Activated naive CD4-positive, alpha-beta T cell treated with anti-CD3 and anti-CD28 coated beads for 36 hours (primary cell): ENCODE data around the gene ANKRD13B. TPM values are rescaled to one million over a fixed set of nuclear protein-coding genes. Genes with fewer than 3 reads are reported as not detected.

Experiments used
- total RNA-seq, 2 experiments: library from RNA; stranded (reverse); gene quantifications; one replicate each; pipeline ENCODE4 v1.2.3, GENCODE V29; 2021

ANKRD13B gene
- total RNA-seq, 2 experiments from 2014 or later: 14.1 to 14.6 TPM

Other genes with a start within 250 kb of the ANKRD13B start
- 10 to 100 TPM; 21.8 to 21.9 TPM for gene TAOK1, start 202.8 kb upstream of the ANKRD13B start, total RNA-seq
- 1 to 10 TPM; 3.7 to 4.0 TPM for gene ABHD15, start 26.1 kb upstream of the ANKRD13B start, total RNA-seq
- gene TP53I13, start 24.4 kb upstream of the ANKRD13B start, total RNA-seq: 10 to 100 TPM; 30.9 to 37.2 TPM
- 10 to 100 TPM; 35.5 to 37.5 TPM for gene GIT1, start 3.5 kb upstream of the ANKRD13B start, total RNA-seq
- 10 to 100 TPM; 24.8 to 27.3 TPM for gene CORO6, start 29.8 kb downstream of the ANKRD13B start, total RNA-seq